Uterus (tissue), 2 donors: ENCODE data around the gene UPB1.

ENCODE experiments used
- CTCF ChIP-seq, 4 experiments: fragments of 200-600 bp in 2 of 4; fragments of 450-650 bp in 2 of 4; sonication (generic) in 2 of 4; IDR thresholded peaks; one replicate each; pipeline ENCODE4 v1.5.1; 2016 to 2019; ENCODE audit warnings: antibody characterized with exemption in 4 of 4, mild to moderate bottlenecking in 2 of 4, moderate library complexity in 1 of 4
- POLR2A ChIP-seq, 2 donors: fragments of 450-650 bp; IDR thresholded peaks; one replicate each; pipeline ENCODE4 v1.6.1; 2016; ENCODE audit warnings: antibody characterized with exemption in 2 of 2, mild to moderate bottlenecking in 1 of 2, moderate library complexity in 1 of 2

GRCh38 chr22:24463071-24463760 is 31.9 kb upstream of the UPB1 start:
- no peak for TF ChIP-seq CTCF (IDR thresholded peaks at IDR 0.05)
- TF ChIP-seq POLR2A (IDR thresholded peaks at IDR 0.05): no peak
